GM21390 (cell line): ENCODE results near the gene CRPPA.
A peak's percentile ranks its signal among the peaks of the same experiment; 100 is the strongest.
"Not testable (repeated sequence)": the region's sequence is repeated elsewhere in the genome, so short reads cannot be mapped to it uniquely, and the experiment has no call there.

Experiments used
- ATAC-seq: cut with Tn5 transposase; IDR thresholded peaks from one replicate; pipeline ENCODE4 v1.9.1; 2021; ENCODE audit not compliant: unreplicated experiment

The CRPPA gene

GRCh38 chr7:16421333-16422102 is at the start of gene CRPPA:
TSS of gene CRPPA (minus strand) at chr7:16421538. CDS start at chr7:16421322, 216 bp downstream.
- peak; percentile 38 for ATAC-seq

DNA sequence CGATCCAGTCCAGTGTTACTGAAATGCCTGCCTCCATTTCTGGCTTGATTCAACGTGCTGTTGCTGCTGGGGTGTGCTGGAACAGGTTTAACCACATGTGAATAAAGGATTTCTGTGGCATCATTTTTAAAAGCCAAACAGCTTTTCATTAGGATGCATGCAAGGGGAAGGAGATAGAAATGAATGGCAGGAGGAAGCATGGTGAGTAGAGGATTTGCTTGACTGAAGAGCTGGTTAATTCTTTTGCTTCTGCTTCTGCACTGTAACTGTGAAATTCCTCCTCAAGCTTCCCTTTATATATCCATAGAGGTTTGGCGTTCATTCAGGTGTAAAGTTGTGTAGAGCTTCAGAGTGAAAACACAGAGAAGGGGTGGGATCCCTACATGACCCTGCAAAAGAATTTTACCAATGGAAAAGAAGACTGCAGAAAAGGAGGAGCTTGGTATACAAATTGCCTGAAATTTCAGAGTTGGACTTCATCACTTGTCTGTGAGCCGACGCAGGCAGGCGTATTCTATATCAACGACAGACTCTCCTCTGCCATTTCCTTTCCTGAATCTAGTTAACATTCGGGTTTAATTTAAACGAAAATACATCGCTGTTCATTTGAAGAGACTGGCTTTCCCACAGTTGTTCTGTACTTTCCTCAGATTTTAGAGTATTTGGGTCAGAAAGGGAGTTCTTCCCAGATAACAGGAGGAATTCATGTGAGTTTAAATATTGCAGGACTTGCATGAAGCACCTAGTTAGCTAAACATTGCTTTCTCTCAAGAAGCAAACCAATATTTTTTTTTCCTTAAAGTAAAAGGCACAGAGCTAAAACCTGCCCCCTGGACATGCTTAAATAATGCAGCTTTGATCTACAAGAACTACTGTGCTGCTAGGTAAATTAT is 44.4 kb upstream of the CRPPA start, which contains the start of gene SOSTDC1:
TSS of gene SOSTDC1 (minus strand) at position 270 of the 893 bp plus-strand sequence. CDS start at position 200, 70 bp downstream.
- ATAC-seq: no peak

GRCh38 chr7:16463949-16464715 is 42.8 kb upstream of the CRPPA start:
- no peak for ATAC-seq

GRCh38 chr7:16463520-16463919 is 42.2 kb upstream of the CRPPA start:
- no peak for ATAC-seq

- no peak for ATAC-seq
These were observed 41.1 kb upstream of the CRPPA start for GRCh38 chr7:16462431-16462889.

GRCh38 chr7:16460789-16461493 is 39.6 kb upstream of the CRPPA start:
- ATAC-seq: no peak

DNA sequence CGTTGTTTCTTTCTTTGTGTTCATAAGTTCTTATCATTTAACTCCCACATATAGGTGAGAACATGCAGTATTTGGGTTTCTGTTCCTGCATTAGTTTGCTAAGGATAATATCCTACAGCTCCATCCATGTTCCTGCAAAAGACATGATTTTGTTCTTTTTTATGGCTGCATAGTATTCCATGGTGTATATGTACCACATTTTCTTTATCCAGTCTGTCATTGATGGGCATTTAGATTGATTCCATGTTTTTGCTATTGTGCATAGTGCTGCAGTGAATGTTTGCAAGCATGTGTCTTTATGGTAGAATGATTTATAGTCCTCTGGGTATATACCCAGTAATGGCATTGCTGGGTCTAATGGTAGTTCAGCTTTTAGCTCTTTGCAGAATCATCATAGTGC is 35.0 kb upstream of the CRPPA start:
- not testable (repeated sequence) for ATAC-seq

- ATAC-seq: no peak
These were observed 34.3 kb upstream of the CRPPA start for GRCh38 chr7:16455591-16455990.

DNA sequence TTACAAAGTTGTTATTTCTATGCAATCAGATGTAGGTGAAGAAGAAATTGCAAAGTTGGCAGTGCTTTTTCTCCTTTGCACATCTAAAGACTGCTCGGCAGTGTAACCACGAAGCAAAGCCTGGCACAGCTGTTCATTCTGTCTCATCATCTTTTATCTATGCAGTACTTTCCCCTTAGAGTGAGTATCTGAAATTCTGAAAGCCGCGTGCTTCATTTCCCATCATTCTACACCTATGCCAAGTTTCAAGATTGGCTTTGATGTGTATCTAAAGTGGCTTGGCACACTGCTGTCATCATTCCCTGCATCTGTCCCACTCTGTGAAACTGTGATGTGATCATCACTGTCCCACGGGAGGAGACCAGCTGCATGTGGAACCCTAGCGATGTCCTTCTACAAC is 29.0 kb upstream of the CRPPA start:
- ATAC-seq: no peak

DNA sequence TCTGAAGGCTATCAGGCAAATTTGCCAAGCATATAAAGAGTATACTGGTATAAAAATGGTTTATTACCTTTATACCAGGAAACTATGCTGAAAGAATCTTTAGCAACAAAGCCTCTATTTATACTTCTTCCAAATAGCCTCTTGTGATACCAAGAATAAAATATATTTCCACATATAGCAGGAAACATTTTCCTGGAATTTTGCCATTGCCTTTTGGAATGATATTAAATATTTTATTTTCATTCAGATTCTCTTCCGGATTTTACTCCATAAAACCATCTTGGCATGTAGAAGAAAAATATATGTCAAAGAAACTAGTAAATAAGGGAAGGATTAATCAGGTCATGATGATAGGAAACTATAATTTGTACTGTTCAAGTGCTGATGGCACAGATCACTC is 26.5 kb upstream of the CRPPA start:
- ATAC-seq: no peak

DNA sequence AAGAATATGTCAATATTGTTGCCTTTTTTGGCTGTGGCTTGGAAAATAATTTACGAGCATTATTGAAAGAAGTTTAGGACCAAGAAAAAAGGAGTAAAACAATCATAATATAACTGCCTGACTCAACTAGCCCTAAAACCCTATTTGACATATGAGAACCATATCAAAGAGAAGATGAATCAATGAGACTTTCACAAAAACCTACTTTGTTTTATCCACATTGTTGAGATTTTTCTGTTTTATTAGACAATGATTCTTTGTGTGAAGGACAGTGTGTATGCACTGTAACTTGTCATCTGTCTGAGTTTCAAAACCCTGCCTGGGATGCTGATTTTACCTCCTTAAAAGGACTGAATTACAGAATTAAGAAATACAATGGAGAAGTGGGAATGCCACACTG is 25.2 kb upstream of the CRPPA start:
- no peak for ATAC-seq

- ATAC-seq: not testable (repeated sequence)
These were observed 22.5 kb upstream of the CRPPA start for GRCh38 chr7:16443871-16444270.

- ATAC-seq: no peak
These were observed 17.6 kb upstream of the CRPPA start for GRCh38 chr7:16438988-16439387.

- ATAC-seq: no peak
These were observed 15.0 kb upstream of the CRPPA start for GRCh38 chr7:16436306-16436705.

GRCh38 chr7:16433568-16434122 is 12.3 kb upstream of the CRPPA start:
- ATAC-seq: no peak

DNA sequence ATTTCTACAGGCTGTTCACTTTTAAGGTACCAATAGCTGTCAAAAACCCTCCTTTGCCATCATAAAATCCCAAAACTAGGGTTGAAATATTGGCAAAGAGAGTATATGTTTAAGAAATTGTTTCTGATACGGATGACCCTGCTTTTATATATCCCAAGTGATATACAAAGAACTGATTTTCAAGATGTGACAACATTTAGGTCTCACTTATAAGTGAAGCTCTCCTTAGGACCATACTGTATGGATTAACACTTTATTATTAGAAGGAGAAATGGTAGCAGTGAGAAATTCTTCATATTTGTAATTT is 11.0 kb upstream of the CRPPA start:
- no peak for ATAC-seq

- ATAC-seq: peak; percentile 74
These were observed 10.5 kb upstream of the CRPPA start for GRCh38 chr7:16431646-16432424.

GRCh38 chr7:16430133-16430532 is 8.8 kb upstream of the CRPPA start:
- ATAC-seq: no peak

DNA sequence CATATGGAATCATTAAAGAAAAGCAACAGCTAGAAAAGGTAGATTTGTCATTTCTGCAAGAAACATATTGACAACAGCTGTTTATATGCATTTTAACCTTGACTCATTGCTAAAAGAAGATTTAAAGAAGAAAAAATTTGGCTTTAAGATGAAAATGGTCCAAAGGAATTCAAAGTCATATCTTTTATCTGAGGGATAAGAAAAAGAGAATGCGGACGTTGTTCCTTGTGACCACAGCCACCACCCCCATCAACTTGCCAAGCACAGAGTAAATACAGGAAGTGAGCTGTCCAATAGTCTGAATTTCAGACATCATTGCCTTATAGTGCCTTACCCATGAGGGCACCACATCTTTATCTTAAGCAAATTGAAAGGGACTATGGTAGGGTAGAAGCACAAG is 7.3 kb upstream of the CRPPA start:
- ATAC-seq: no peak

DNA sequence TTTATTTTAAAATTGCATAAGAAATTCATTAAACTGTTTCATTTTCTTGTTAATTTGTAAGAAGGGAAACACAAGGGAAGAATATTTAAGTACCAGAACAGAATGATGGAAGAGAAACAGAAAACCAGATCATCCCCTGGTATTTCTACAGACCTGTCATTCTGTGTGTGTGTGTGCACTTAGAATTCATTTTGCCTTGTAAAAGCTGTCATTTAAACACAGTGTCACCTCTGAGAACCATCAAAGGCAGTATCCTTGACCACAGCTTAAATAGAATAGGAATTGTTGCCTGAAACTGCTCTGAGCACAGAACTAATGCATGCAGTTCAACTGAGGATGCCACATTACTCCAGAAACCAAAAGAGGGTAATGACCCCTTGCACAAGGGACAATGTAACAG is 6.8 kb upstream of the CRPPA start:
- ATAC-seq: no peak
